Fibroblast of lung (primary cell): Measurements from ENCODE around the gene LCP1. TPM values are rescaled to one million over a fixed set of nuclear protein-coding genes. Genes with fewer than 3 reads are reported as not detected.
A peak's percentile ranks its signal among the peaks of the same experiment; 100 is the strongest.

Experiments used
- DNase-seq, 2 donors: peaks; one replicate each; pipeline versions ENCODE4 v3.0.0 to v3.0.0-alpha.2; 2010; ENCODE audit warnings: low read depth in 2 of 2
- H2AFZ ChIP-seq: 2 replicates; pipeline ENCODE4 v1.5.1; 2012; ENCODE audit warnings: low read length, control low read depth, inconsistent platforms
- H3K27ac ChIP-seq: 2 replicates; pipeline ENCODE4 v1.5.1; 2011; ENCODE audit warnings: low read length, control low read depth; ENCODE audit not compliant: insufficient read depth
- H3K27me3 ChIP-seq: 2 replicates; pipeline ENCODE4 v1.5.1; 2011; ENCODE audit warnings: mild to moderate bottlenecking, low read length; ENCODE audit not compliant: control insufficient read depth, insufficient read depth
- H3K36me3 ChIP-seq: 2 replicates; pipeline ENCODE4 v1.5.1; 2011; ENCODE audit warnings: low read length; ENCODE audit not compliant: control insufficient read depth, insufficient read depth
- H3K4me1 ChIP-seq: 2 replicates; pipeline ENCODE4 v1.5.1; 2011; ENCODE audit warnings: low read length; ENCODE audit not compliant: control insufficient read depth, insufficient read depth; ENCODE audit errors: extremely low read depth
- H3K4me2 ChIP-seq: 2 replicates; pipeline ENCODE4 v1.5.1; 2011; ENCODE audit warnings: low read length, control low read depth; ENCODE audit not compliant: insufficient read depth; ENCODE audit errors: extremely low read depth
- H3K4me3 ChIP-seq, 4 experiments: fragments of 200-600 bp in 1 of 4; sonication (generic) in 1 of 4; replicated peaks in 1 of 4; 2 replicates each; pipeline ENCODE4 v1.5.1; 2011 to 2016; ENCODE audit warnings: low read length in 4 of 4, low read depth in 3 of 4, mild to moderate bottlenecking in 3 of 4, control low read depth in 2 of 4, inconsistent platforms in 1 of 4, mixed read lengths in 1 of 4; ENCODE audit not compliant: insufficient read depth in 1 of 4; ENCODE audit errors: control extremely low read depth in 1 of 4
- H3K79me2 ChIP-seq: 2 replicates; pipeline ENCODE4 v1.5.1; 2012; ENCODE audit warnings: mild to moderate bottlenecking, low read length, inconsistent platforms; ENCODE audit not compliant: control insufficient read depth, insufficient read depth
- H3K9ac ChIP-seq: 2 replicates; pipeline ENCODE4 v1.5.1; 2011; ENCODE audit warnings: mild to moderate bottlenecking, low read length, control low read depth; ENCODE audit not compliant: insufficient read depth
- H3K9me3 ChIP-seq: 2 replicates; pipeline ENCODE4 v1.5.1; 2012; ENCODE audit warnings: low read depth, low read length; ENCODE audit not compliant: control insufficient read depth, insufficient read depth
- H4K20me1 ChIP-seq: 2 replicates; pipeline ENCODE4 v1.5.1; 2011; ENCODE audit warnings: low read length; ENCODE audit not compliant: control insufficient read depth, insufficient read depth; ENCODE audit errors: extremely low read depth
- EZH2 ChIP-seq: IDR thresholded peaks from 2 replicates; pipeline ENCODE4 v1.5.1; 2012; ENCODE audit warnings: low read length, control low read depth, mild to moderate bottlenecking; ENCODE audit errors: missing control alignments
- polyA plus RNA-seq, 2 donors: library from polyadenylated mRNA; depleted of rRNA in 1 of 2; stranded (reverse) in 1 of 2; unstranded in 1 of 2; fragments of >200 nt; gene quantifications; 2 replicates each; pipeline ENCODE4 v1.2.1, GENCODE V29; 2011 to 2012; ENCODE audit warnings: missing spikeins in 1 of 2
- total RNA-seq: library from RNA; depleted of rRNA; stranded (reverse); fragments of >200 nt; gene quantifications from 2 replicates; pipeline ENCODE4 v1.2.1, GENCODE V29; 2014
- TF ChIP-seq, protein P1 (sequence below), 2 donors: IDR thresholded peaks in 1 of 2; conservative IDR thresholded peaks in 1 of 2; 1 replicate in 1 of 2; 2 replicates in 1 of 2; pipeline ENCODE4 v1.5.1; 2011 to 2012; ENCODE audit warnings: low read length in 2 of 2, control low read depth in 1 of 2, inconsistent platforms in 1 of 2, low read depth in 1 of 2, mild to moderate bottlenecking in 1 of 2

LCP1 gene
- total and polyA plus RNA-seq, 2 donors (not counting 1 experiment from before 2014, with no cell fraction given) = under 0.01 to 0.06 TPM

DNA sequence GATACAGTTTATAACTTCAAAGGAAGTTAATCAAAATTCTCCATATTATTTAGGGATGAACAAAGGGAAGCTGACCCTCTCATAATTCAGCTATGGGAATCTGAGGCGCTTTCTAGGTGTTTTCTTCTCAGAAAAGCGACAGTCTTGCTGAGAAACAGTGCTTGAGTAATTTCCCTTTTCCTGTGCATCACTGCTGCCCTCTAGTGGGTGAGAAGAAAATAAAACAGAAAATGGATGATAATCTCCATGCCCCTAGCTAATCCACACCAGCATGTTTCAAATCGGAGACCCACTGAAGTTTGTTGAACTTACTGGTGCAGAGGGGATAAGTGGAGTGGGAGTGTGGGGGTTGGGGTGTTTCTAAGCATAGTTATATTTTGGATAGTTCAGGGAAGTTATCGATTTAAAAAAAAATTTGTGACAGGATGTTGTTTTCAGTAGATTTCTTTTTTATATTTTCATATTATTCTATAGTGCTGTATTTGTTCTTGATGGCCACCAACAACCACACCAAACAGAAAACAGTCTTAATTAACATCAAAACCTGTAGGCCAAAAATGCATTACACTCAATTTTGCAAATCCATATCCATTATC lies 21.4 kb downstream of the LCP1 start:
- Histone ChIP-seq H3K27me3 (no peaks in the 10 kb centered on the region), H3K9me3 (no peaks in the 10 kb centered on the region), H3K79me2 (no peaks in the 10 kb centered on the region), H3K9ac (no peak overlapping the region), H3K4me1 (no peaks in the 10 kb centered on the region), H3K4me3 (peak overlapping the region in 1 of 4 experiments; percentile 16), H3K4me2 (peak overlapping the region; percentile 13), H3K36me3 (no peaks in the 10 kb centered on the region), H4K20me1 (no peaks in the 10 kb centered on the region), H2AFZ (no peak overlapping the region), H3K27ac (no peak overlapping the region)
- TF ChIP-seq, protein P1, sequence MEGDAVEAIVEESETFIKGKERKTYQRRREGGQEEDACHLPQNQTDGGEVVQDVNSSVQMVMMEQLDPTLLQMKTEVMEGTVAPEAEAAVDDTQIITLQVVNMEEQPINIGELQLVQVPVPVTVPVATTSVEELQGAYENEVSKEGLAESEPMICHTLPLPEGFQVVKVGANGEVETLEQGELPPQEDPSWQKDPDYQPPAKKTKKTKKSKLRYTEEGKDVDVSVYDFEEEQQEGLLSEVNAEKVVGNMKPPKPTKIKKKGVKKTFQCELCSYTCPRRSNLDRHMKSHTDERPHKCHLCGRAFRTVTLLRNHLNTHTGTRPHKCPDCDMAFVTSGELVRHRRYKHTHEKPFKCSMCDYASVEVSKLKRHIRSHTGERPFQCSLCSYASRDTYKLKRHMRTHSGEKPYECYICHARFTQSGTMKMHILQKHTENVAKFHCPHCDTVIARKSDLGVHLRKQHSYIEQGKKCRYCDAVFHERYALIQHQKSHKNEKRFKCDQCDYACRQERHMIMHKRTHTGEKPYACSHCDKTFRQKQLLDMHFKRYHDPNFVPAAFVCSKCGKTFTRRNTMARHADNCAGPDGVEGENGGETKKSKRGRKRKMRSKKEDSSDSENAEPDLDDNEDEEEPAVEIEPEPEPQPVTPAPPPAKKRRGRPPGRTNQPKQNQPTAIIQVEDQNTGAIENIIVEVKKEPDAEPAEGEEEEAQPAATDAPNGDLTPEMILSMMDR (conservative IDR thresholded peaks at IDR 0.05 in 1 of 2, IDR thresholded peaks at IDR 0.05 in 1 of 2; ENCODE audit: low read depth in 1 of 2, low read length in 2 of 2) = peak; percentile 80 to 81
- no peak for TF ChIP-seq EZH2
- DNase-seq = peak; percentile 40 to 72

DNA sequence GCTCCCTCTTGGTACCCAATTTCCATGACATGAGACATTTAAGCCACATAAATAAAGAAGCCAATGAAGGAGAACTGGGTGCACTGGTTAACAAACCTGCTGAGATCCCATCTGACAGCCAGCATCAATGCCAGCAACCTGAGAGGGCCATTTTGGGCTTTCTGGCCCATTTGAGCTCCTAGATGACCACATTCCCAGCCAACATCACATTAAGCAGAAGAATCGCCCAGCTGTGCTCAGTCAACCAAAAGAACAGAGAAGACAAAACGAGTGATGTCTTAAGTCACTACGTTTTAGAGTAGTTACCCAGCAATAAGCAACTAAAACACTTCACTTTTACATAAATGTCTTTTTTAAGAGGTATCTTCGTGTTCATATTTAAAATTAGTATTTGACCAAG lies 21.9 kb downstream of the LCP1 start:
- H3K27me3 ChIP-seq = no peaks in the 10 kb centered on the region
- H3K9ac ChIP-seq = no peak overlapping the region
- no peak overlapping the region for H2AFZ ChIP-seq
- no peaks in the 10 kb centered on the region for H3K9me3 ChIP-seq
- no peaks in the 10 kb centered on the region for H4K20me1 ChIP-seq
- H3K36me3 ChIP-seq = no peaks in the 10 kb centered on the region
- no peak overlapping the region for H3K4me3 ChIP-seq
- H3K79me2 ChIP-seq = no peaks in the 10 kb centered on the region
- no peak overlapping the region for H3K27ac ChIP-seq
- no peak for TF ChIP-seq EZH2
- TF ChIP-seq, protein P1 (conservative IDR thresholded peaks at IDR 0.05 in 1 of 2, IDR thresholded peaks at IDR 0.05 in 1 of 2; ENCODE audit: low read depth in 1 of 2, low read length in 2 of 2) = no peak
- H3K4me1 ChIP-seq = no peaks in the 10 kb centered on the region
- no peak for DNase-seq
- no peak overlapping the region for H3K4me2 ChIP-seq

DNA sequence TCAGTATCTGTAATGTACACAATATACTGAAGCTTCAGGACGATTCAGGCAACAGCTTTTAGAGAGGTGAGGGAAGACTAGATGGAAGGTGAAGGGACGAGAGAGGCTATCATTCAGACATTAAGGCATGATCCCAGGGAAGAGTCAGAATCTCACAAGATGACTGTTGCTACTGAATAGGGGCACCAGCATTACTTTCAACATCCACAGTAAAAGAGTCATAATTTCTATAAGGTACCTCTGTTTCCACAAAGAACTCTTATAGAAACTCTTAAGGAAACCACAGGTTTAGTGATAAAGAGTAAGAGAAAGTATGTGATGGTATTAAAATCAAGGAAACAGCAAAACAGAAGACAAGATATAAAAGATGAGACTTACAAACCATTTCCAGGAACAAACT lies 23.0 kb downstream of the LCP1 start:
- H3K4me3 ChIP-seq = no peak overlapping the region
- H3K27ac ChIP-seq = no peak overlapping the region
- DNase-seq = no peak
- H3K36me3 ChIP-seq = no peaks in the 10 kb centered on the region
- H3K27me3 ChIP-seq = no peaks in the 10 kb centered on the region
- H3K4me1 ChIP-seq = no peaks in the 10 kb centered on the region
- no peaks in the 10 kb centered on the region for H3K79me2 ChIP-seq
- H3K9me3 ChIP-seq = no peaks in the 10 kb centered on the region
- H3K9ac ChIP-seq = no peak overlapping the region
- H4K20me1 ChIP-seq = no peaks in the 10 kb centered on the region
- TF ChIP-seq, protein P1 (conservative IDR thresholded peaks at IDR 0.05 in 1 of 2, IDR thresholded peaks at IDR 0.05 in 1 of 2; ENCODE audit: low read depth in 1 of 2, low read length in 2 of 2) = no peak
- no peak for TF ChIP-seq EZH2
- no peak overlapping the region for H3K4me2 ChIP-seq
- H2AFZ ChIP-seq = no peak overlapping the region
